ENCODE results near the gene ITGB1.
"Not testable (repeated sequence)": the region's sequence is repeated elsewhere in the genome, so short reads cannot be mapped to it uniquely, and the experiment has no call there.

ITGB1 gene

GRCh38 chr10:32905466-32905865, 52.6 kb downstream of the ITGB1 start:
- no peak overlapping the region for H3K4me3 ChIP-seq (ENCODE audit: low read depth, low read length)
- H3K27ac ChIP-seq (ENCODE audit: low read depth, low read length) = no peak overlapping the region
- H3K27me3 ChIP-seq (ENCODE audit: control insufficient read depth, insufficient read depth, low read length) = no peaks in the 10 kb centered on the region
- no peaks in the 10 kb centered on the region for H3K4me1 ChIP-seq (ENCODE audit: control insufficient read depth, insufficient read depth, low read length)
- peaks cover 80% of the 10 kb centered on the region for H3K36me3 ChIP-seq (ENCODE audit: control insufficient read depth, insufficient read depth, low read length)
- no peaks in the 10 kb centered on the region for H3K9me3 ChIP-seq (ENCODE audit: control insufficient read depth, insufficient read depth, low read depth, low read length)
- no peak overlapping the region for H3K9ac ChIP-seq (ENCODE audit: low read length)

- Histone ChIP-seq H3K9ac (ENCODE audit: low read length) (no peak overlapping the region), H3K4me3 (ENCODE audit: low read depth, low read length) (no peak overlapping the region), H3K27ac (ENCODE audit: low read depth, low read length) (no peak overlapping the region), H3K4me1 (ENCODE audit: control insufficient read depth, insufficient read depth, low read length) (no peaks in the 10 kb centered on the region), H3K27me3 (ENCODE audit: control insufficient read depth, insufficient read depth, low read length) (no peaks in the 10 kb centered on the region), H3K36me3 (ENCODE audit: control insufficient read depth, insufficient read depth, low read length) (peaks cover 77% of the 10 kb centered on the region), H3K9me3 (ENCODE audit: control insufficient read depth, insufficient read depth, low read depth, low read length) (no peaks in the 10 kb centered on the region)
These were observed 56.2 kb downstream of the ITGB1 start for GRCh38 chr10:32901815-32902214.

GRCh38 chr10:32895200-32895968, 62.6 kb downstream of the ITGB1 start:
- H3K9ac ChIP-seq (ENCODE audit: low read length); H3K9me3 ChIP-seq (ENCODE audit: control insufficient read depth, insufficient read depth, low read depth, low read length); H3K27me3 ChIP-seq (ENCODE audit: control insufficient read depth, insufficient read depth, low read length); H3K27ac ChIP-seq (ENCODE audit: low read depth, low read length); H3K4me3 ChIP-seq (ENCODE audit: low read depth, low read length): not testable (repeated sequence)
- Histone ChIP-seq H3K4me1 (ENCODE audit: control insufficient read depth, insufficient read depth, low read length) (peaks cover 16% of the 10 kb centered on the region), H3K36me3 (ENCODE audit: control insufficient read depth, insufficient read depth, low read length) (peaks cover 47% of the 10 kb centered on the region)

GRCh38 chr10:32893916-32894664, 63.9 kb downstream of the ITGB1 start:
- no peaks in the 10 kb centered on the region for H3K27me3 ChIP-seq (ENCODE audit: control insufficient read depth, insufficient read depth, low read length)
- no peak overlapping the region for H3K9ac ChIP-seq (ENCODE audit: low read length)
- H3K4me1 ChIP-seq (ENCODE audit: control insufficient read depth, insufficient read depth, low read length) = peaks cover 16% of the 10 kb centered on the region
- H3K36me3 ChIP-seq (ENCODE audit: control insufficient read depth, insufficient read depth, low read length) = peaks cover 37% of the 10 kb centered on the region
- H3K9me3 ChIP-seq (ENCODE audit: control insufficient read depth, insufficient read depth, low read depth, low read length) = no peaks in the 10 kb centered on the region
- H3K27ac ChIP-seq (ENCODE audit: low read depth, low read length) = no peak overlapping the region
- H3K4me3 ChIP-seq (ENCODE audit: low read depth, low read length) = no peak overlapping the region

GRCh38 chr10:32893434-32893833, 64.6 kb downstream of the ITGB1 start:
- peaks cover 30% of the 10 kb centered on the region for H3K36me3 ChIP-seq (ENCODE audit: control insufficient read depth, insufficient read depth, low read length)
- H3K4me3 ChIP-seq (ENCODE audit: low read depth, low read length) = no peak overlapping the region

GRCh38 chr10:32891261-32891660, 66.8 kb downstream of the ITGB1 start:
- peaks cover 16% of the 10 kb centered on the region for H3K4me1 ChIP-seq (ENCODE audit: control insufficient read depth, insufficient read depth, low read length)
- no peak overlapping the region for H3K9ac ChIP-seq (ENCODE audit: low read length)
- H3K27ac ChIP-seq (ENCODE audit: low read depth, low read length) = no peak overlapping the region
- H3K4me3 ChIP-seq (ENCODE audit: low read depth, low read length) = no peak overlapping the region
- no peaks in the 10 kb centered on the region for H3K9me3 ChIP-seq (ENCODE audit: control insufficient read depth, insufficient read depth, low read depth, low read length)
- peaks cover 10% of the 10 kb centered on the region for H3K36me3 ChIP-seq (ENCODE audit: control insufficient read depth, insufficient read depth, low read length)
- no peaks in the 10 kb centered on the region for H3K27me3 ChIP-seq (ENCODE audit: control insufficient read depth, insufficient read depth, low read length)

More at GRCh38 chr10:32893434-32893833, 64.6 kb downstream of the ITGB1 start:
- Histone ChIP-seq H3K27ac (ENCODE audit: low read depth, low read length) (no peak overlapping the region), H3K27me3 (ENCODE audit: control insufficient read depth, insufficient read depth, low read length) (no peaks in the 10 kb centered on the region), H3K9ac (ENCODE audit: low read length) (no peak overlapping the region), H3K9me3 (ENCODE audit: control insufficient read depth, insufficient read depth, low read depth, low read length) (no peaks in the 10 kb centered on the region), H3K4me1 (ENCODE audit: control insufficient read depth, insufficient read depth, low read length) (peaks cover 16% of the 10 kb centered on the region)

GRCh38 chr10:32890444-32890843, 67.6 kb downstream of the ITGB1 start:
- no peak overlapping the region for H3K4me3 ChIP-seq (ENCODE audit: low read depth, low read length)

GRCh38 chr10:32889631-32890212, 68.3 kb downstream of the ITGB1 start:
- Histone ChIP-seq H3K4me1 (ENCODE audit: control insufficient read depth, insufficient read depth, low read length) (peaks cover 16% of the 10 kb centered on the region), H3K9ac (ENCODE audit: low read length) (no peak overlapping the region), H3K27ac (ENCODE audit: low read depth, low read length) (no peak overlapping the region), H3K36me3 (ENCODE audit: control insufficient read depth, insufficient read depth, low read length) (no peaks in the 10 kb centered on the region), H3K27me3 (ENCODE audit: control insufficient read depth, insufficient read depth, low read length) (no peaks in the 10 kb centered on the region), H3K9me3 (ENCODE audit: control insufficient read depth, insufficient read depth, low read depth, low read length) (no peaks in the 10 kb centered on the region), H3K4me3 (ENCODE audit: low read depth, low read length) (no peak overlapping the region)

More at GRCh38 chr10:32890444-32890843, 67.6 kb downstream of the ITGB1 start:
- no peak overlapping the region for H3K9ac ChIP-seq (ENCODE audit: low read length)
- H3K36me3 ChIP-seq (ENCODE audit: control insufficient read depth, insufficient read depth, low read length) = peaks cover 2% of the 10 kb centered on the region
- no peaks in the 10 kb centered on the region for H3K27me3 ChIP-seq (ENCODE audit: control insufficient read depth, insufficient read depth, low read length)
- no peaks in the 10 kb centered on the region for H3K9me3 ChIP-seq (ENCODE audit: control insufficient read depth, insufficient read depth, low read depth, low read length)
- no peak overlapping the region for H3K27ac ChIP-seq (ENCODE audit: low read depth, low read length)
- peaks cover 16% of the 10 kb centered on the region for H3K4me1 ChIP-seq (ENCODE audit: control insufficient read depth, insufficient read depth, low read length)

GRCh38 chr10:32888161-32888927, 69.7 kb downstream of the ITGB1 start:
- no peaks in the 10 kb centered on the region for H3K9me3 ChIP-seq (ENCODE audit: control insufficient read depth, insufficient read depth, low read depth, low read length)
- H3K36me3 ChIP-seq (ENCODE audit: control insufficient read depth, insufficient read depth, low read length) = no peaks in the 10 kb centered on the region
- H3K27me3 ChIP-seq (ENCODE audit: control insufficient read depth, insufficient read depth, low read length) = no peaks in the 10 kb centered on the region
- H3K27ac ChIP-seq (ENCODE audit: low read depth, low read length) = no peak overlapping the region
- no peak overlapping the region for H3K9ac ChIP-seq (ENCODE audit: low read length)
- H3K4me1 ChIP-seq (ENCODE audit: control insufficient read depth, insufficient read depth, low read length) = peaks cover 11% of the 10 kb centered on the region
- no peak overlapping the region for H3K4me3 ChIP-seq (ENCODE audit: low read depth, low read length)

GRCh38 chr10:32887481-32887880, 70.5 kb downstream of the ITGB1 start:
- Histone ChIP-seq H3K4me3 (ENCODE audit: low read depth, low read length) (no peak overlapping the region), H3K9me3 (ENCODE audit: control insufficient read depth, insufficient read depth, low read depth, low read length) (no peaks in the 10 kb centered on the region), H3K27me3 (ENCODE audit: control insufficient read depth, insufficient read depth, low read length) (no peaks in the 10 kb centered on the region), H3K27ac (ENCODE audit: low read depth, low read length) (no peak overlapping the region), H3K4me1 (ENCODE audit: control insufficient read depth, insufficient read depth, low read length) (peaks cover 9% of the 10 kb centered on the region), H3K36me3 (ENCODE audit: control insufficient read depth, insufficient read depth, low read length) (no peaks in the 10 kb centered on the region), H3K9ac (ENCODE audit: low read length) (no peak overlapping the region)

Measured in HUES6 (cell line).